Stomach (tissue), 9 donors: ENCODE measurements around the gene MAPK8IP3. TPM values are rescaled to one million over a fixed set of nuclear protein-coding genes. Genes with fewer than 3 reads are reported as not detected.
A peak's percentile ranks its signal among the peaks of the same experiment; 100 is the strongest.

ENCODE experiments used
- DNase-seq, 2 donors: peaks; one replicate each; pipeline versions ENCODE4 v3.0.0 to v3.0.0-alpha.2; 2013 to 2019
- H3K27ac ChIP-seq, 5 donors: fragments of 200-600 bp in 4 of 5; sonication (generic) in 4 of 5; one replicate each; pipeline ENCODE4 v1.5.1; 2013 to 2019; ENCODE audit warnings: mild to moderate bottlenecking in 1 of 5, moderate library complexity in 1 of 5
- H3K27me3 ChIP-seq, 3 donors: fragments of 200-600 bp; sonication (generic); one replicate each; pipeline ENCODE4 v1.5.1; 2017 to 2019; ENCODE audit warnings: mixed run types in 1 of 3
- H3K36me3 ChIP-seq, 4 donors: fragments of 200-600 bp; sonication (generic); 1 replicate in 3 of 4; 2 replicates in 1 of 4; pipeline ENCODE4 v1.5.1; 2016 to 2019
- H3K4me1 ChIP-seq, 4 donors: fragments of 200-600 bp; sonication (generic); one replicate each; pipeline ENCODE4 v1.5.1; 2016 to 2019
- H3K4me3 ChIP-seq, 4 donors: fragments of 200-600 bp; sonication (generic) in 3 of 4; one replicate each; pipeline ENCODE4 v1.5.1; 2016 to 2019; ENCODE audit warnings: mild to moderate bottlenecking in 1 of 4
- H3K9me3 ChIP-seq, 4 donors: fragments of 200-600 bp; sonication (generic); one replicate each; pipeline ENCODE4 v1.5.1; 2016 to 2019
- EP300 ChIP-seq: sonication (generic); formaldehyde crosslinking; IDR thresholded peaks from one replicate; pipeline ENCODE4 v1.6.1; 2017; ENCODE audit warnings: antibody characterized with exemption
- POLR2A ChIP-seq, 4 donors: fragments of 450-650 bp; IDR thresholded peaks; one replicate each; pipeline ENCODE4 v1.6.1; 2016; ENCODE audit warnings: antibody characterized with exemption in 4 of 4, control low read depth in 2 of 4, mild to moderate bottlenecking in 1 of 4, moderate library complexity in 1 of 4
- POLR2AphosphoS5 ChIP-seq, 3 donors: sonication (generic); formaldehyde crosslinking; IDR thresholded peaks; one replicate each; pipeline ENCODE4 v1.6.1; 2016; ENCODE audit warnings: antibody characterized with exemption in 3 of 3
- WGBS, 5 donors: extraction: QIAGEN DNeasy Blood & Tissue Kit in 3 of 5; methylation state at CpG; one replicate each; pipeline versions ENCODE4 v1.1.5 to v1.1.7; 2013 to 2018; 5-methylcytosine and 5-hydroxymethylcytosine counted together
- intact Hi-C: fragments of 100-400 bp; cut with DNase I; formaldehyde crosslinking; loops from one replicate; pipeline ENCODE4 v1.15.1; 2023; ENCODE audit warnings: low total_unique reads
- polyA plus RNA-seq, 3 donors: library from polyadenylated mRNA; stranded (reverse); fragments of 200-250 nt; gene quantifications; one replicate each; pipeline ENCODE4 v1.2.3, GENCODE V29; 2013
- total RNA-seq, 5 donors: library from RNA; depleted of rRNA; stranded (reverse); fragments of >200 nt; gene quantifications; one replicate each; pipeline versions ENCODE4 v1.1.0 to v1.2.3, GENCODE V29; 2014 to 2016
- TF ChIP-seq, protein P1 (sequence below), 7 experiments: fragments of 450-650 bp in 4 of 7; fragments of 200-600 bp in 3 of 7; sonication (generic) in 3 of 7; IDR thresholded peaks; one replicate each; pipeline ENCODE4 v1.5.1; 2016 to 2019; ENCODE audit warnings: antibody characterized with exemption in 7 of 7, control low read depth in 2 of 7, mild to moderate bottlenecking in 1 of 7
- donor health status: healthy with polysubstance abuse.
- donor health status: Bipolar disorder and iron deficiency.
- donor health status: healthy.

MAPK8IP3 gene
- total and polyA plus RNA-seq, 8 donors = 10.1 to 320 (median 56.3) TPM

DNA sequence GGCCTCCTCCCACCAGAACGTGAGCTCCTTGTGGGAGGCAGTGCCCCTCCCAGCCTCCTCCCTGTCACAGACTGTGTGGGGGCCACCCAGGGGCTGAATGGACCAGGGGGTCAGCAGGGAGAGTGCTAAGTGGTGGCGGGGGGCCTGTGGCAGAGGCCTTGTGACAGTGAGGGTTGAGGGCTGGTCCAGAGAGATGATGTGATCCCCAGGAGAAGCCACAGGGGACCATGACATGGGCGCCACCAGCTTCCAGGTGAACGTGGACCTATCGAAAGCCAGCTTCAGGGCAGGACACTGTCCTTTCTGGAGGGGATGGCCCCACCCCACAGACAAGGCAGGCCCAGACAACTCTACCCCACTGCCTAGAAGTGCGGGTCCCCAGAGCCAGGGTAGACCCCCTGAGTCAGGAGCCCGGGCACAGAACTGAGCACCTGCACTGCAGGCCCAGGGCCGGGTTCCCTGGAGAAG, 73.3 kb downstream of the MAPK8IP3 start:
- Histone ChIP-seq H3K27ac (no peak overlapping the region), H3K4me3 (no peak overlapping the region), H3K36me3 (peaks cover 36 to 65% (median 63%) of the 10 kb centered on the region in 4 donors), H3K4me1 (peaks cover 33 to 68% (median 56%) of the 10 kb centered on the region in 4 donors), H3K27me3 (no peaks in the 10 kb centered on the region), H3K9me3 (no peaks in the 10 kb centered on the region)
- peak in 1 of 2 donors; percentile 6 for DNase-seq
- TF ChIP-seq EP300 (no peak), POLR2A (IDR thresholded peaks at IDR 0.05) (no peak), POLR2AphosphoS5 (IDR thresholded peaks at IDR 0.05) (no peak)
- TF ChIP-seq, protein P1, sequence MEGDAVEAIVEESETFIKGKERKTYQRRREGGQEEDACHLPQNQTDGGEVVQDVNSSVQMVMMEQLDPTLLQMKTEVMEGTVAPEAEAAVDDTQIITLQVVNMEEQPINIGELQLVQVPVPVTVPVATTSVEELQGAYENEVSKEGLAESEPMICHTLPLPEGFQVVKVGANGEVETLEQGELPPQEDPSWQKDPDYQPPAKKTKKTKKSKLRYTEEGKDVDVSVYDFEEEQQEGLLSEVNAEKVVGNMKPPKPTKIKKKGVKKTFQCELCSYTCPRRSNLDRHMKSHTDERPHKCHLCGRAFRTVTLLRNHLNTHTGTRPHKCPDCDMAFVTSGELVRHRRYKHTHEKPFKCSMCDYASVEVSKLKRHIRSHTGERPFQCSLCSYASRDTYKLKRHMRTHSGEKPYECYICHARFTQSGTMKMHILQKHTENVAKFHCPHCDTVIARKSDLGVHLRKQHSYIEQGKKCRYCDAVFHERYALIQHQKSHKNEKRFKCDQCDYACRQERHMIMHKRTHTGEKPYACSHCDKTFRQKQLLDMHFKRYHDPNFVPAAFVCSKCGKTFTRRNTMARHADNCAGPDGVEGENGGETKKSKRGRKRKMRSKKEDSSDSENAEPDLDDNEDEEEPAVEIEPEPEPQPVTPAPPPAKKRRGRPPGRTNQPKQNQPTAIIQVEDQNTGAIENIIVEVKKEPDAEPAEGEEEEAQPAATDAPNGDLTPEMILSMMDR (IDR thresholded peaks at IDR 0.05) = no peak
- intact Hi-C loops = no loop called here
- 77 to 83% (median 77%) methylated on average over 4 to 8 of the region's 8 CpGs for WGBS, 5 donors

DNA sequence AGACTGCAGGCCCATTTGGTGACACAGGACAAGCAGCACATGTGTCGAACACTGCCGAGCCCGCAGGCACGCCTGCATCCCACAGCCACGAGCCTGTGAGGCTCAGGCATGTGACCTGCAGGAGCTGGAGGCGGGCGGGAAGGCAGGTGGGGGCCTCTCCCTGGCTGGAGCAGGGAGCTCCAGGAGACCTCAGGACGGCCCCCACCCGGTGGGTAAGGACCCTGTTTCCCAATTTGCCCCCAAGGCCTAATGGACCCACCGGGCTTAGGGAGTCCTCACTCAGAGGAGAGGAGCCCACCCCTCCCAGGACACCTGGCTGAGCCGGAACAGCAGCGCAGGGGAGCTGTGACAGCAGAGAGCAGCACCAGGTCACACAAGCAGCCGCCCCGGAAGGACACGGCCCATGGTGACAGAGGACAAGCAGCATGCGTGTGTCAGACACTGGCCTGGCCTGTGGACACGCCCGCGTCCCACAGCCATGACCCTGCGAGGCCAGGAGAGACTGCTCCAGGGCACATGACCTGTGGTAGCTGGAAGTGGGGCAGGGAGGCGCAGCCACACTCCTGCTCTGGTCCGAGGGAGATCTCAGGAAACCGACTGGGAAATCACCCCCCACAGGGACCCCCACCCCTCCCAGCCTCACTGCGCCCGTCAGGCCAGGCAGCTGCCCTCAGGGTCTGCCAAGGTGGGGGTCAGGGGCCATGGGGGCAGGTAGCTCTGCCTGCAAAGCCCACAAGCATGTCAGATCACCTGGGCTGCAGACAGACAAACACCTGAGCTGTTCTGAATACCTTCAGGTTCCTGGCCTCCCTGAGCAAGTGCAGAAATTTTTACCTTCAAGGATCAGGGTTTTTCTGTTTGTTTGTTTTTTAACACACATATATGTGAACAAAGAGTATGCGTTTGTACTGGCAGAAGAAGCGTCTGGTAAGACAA, 74.0 kb downstream of the MAPK8IP3 start:
- TF ChIP-seq POLR2AphosphoS5 (IDR thresholded peaks at IDR 0.05) (no peak), POLR2A (IDR thresholded peaks at IDR 0.05) (no peak), EP300 (no peak)
- TF ChIP-seq, protein P1 (IDR thresholded peaks at IDR 0.05) = no peak
- peak in 1 of 2 donors; percentile 22 for DNase-seq

DNA sequence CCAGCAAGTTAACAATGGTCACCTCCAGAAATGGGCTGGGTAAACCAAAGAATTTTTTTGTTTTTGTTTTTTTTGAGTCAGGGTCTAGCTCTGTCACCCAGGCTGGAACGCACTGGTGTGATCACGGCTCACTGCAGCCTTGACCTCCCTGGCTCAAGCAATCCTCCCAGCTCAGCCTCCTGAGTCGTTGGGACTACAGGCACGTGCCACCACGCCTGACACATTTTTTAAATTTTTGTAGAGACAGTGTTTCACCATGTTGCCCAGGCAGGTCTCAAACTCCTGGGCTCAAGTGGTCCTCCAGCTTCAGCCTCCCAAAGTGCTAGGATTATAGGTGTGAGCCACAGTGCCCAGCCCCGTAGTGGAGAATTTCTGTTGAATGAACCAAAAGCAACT, 74.7 kb downstream of the MAPK8IP3 start:
- no peak for DNase-seq
- Histone ChIP-seq H3K27ac (no peak overlapping the region), H3K9me3 (no peaks in the 10 kb centered on the region), H3K36me3 (peaks cover 32 to 62% (median 61%) of the 10 kb centered on the region in 4 donors), H3K27me3 (no peaks in the 10 kb centered on the region), H3K4me3 (peak overlapping the region in 2 of 4 donors; percentile 90 to 93), H3K4me1 (peaks cover 36 to 71% (median 59%) of the 10 kb centered on the region in 4 donors)
- intact Hi-C loops = no loop called here
- TF ChIP-seq POLR2AphosphoS5 (IDR thresholded peaks at IDR 0.05) (no peak), EP300 (no peak), POLR2A (IDR thresholded peaks at IDR 0.05) (no peak)
- TF ChIP-seq, protein P1 (IDR thresholded peaks at IDR 0.05) = no peak
- WGBS, 5 donors = 70 to 87% (median 73%) methylated on average over 6 of the region's 6 CpGs

More for the DNA sequence above, 74.0 kb downstream of the MAPK8IP3 start:
- Histone ChIP-seq H3K4me1 (peaks cover 31 to 67% (median 56%) of the 10 kb centered on the region in 4 donors), H3K9me3 (no peaks in the 10 kb centered on the region), H3K36me3 (peaks cover 36 to 63% (median 62%) of the 10 kb centered on the region in 4 donors), H3K27me3 (no peaks in the 10 kb centered on the region), H3K27ac (peak overlapping the region in 1 of 5 donors; percentile 5), H3K4me3 (no peak overlapping the region)
- intact Hi-C loops = no loop called here
- 65 to 76% (median 68%) methylated on average over 18 to 27 of the region's 27 CpGs for WGBS, 5 donors

DNA sequence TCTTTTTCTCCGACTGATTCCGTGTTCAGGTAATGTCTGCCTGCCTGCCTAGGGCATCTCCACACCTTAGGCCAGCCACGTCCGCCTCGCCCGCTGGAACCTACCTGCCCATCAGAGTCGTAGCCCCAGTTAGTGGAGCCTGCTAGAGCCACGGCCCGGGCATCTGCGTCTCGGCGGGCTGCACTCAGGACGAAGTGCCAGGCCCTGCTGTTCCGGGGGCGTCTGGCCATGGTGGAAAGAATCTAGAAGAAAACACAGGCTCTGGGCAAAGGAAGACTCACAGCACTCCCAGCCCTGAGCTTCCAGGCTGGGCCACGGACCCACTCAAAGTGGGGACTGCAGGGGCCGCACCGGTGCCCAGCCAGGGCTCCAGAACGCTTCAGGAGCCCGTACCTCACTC, 75.3 kb downstream of the MAPK8IP3 start:
- 41 to 68% (median 58%) methylated on average over 10 to 20 of the region's 20 CpGs for WGBS, 5 donors

More for the DNA sequence above, 75.3 kb downstream of the MAPK8IP3 start:
- no peak for DNase-seq
- intact Hi-C loops = no loop called here
- TF ChIP-seq, protein P1 (IDR thresholded peaks at IDR 0.05) = no peak
- TF ChIP-seq POLR2AphosphoS5 (IDR thresholded peaks at IDR 0.05) (no peak), EP300 (no peak), POLR2A (IDR thresholded peaks at IDR 0.05) (no peak)
- H3K36me3 ChIP-seq = peaks cover 28 to 62% (median 61%) of the 10 kb centered on the region in 4 donors
- no peaks in the 10 kb centered on the region for H3K9me3 ChIP-seq
- H3K27me3 ChIP-seq = no peaks in the 10 kb centered on the region
- peak overlapping the region in 4 of 5 donors; percentile 81 to 92 (median 88) for H3K27ac ChIP-seq
- peak overlapping the region; percentile 90 to 98 (median 94) for H3K4me3 ChIP-seq
- H3K4me1 ChIP-seq = peaks cover 40 to 71% (median 62%) of the 10 kb centered on the region in 4 donors
